SJSA1 (cell line): ENCODE measurements around the gene IGFL1. TPM values are rescaled to one million over a fixed set of nuclear protein-coding genes. Genes with fewer than 3 reads are reported as not detected.
"Not testable (repeated sequence)": the region's sequence is repeated elsewhere in the genome, so short reads cannot be mapped to it uniquely, and the experiment has no call there.

Source experiments
- DNase-seq, 2 experiments: peaks; one replicate each; pipeline ENCODE4 v3.0.0-alpha.2; 2015 to 2020; ENCODE audit warnings: low spot score in 2 of 2, low read depth in 1 of 2
- H3K27ac ChIP-seq: fragments of 250-450 bp; sonication (Bioruptor Pico); 2 replicates; pipeline ENCODE4 v1.5.1; 2020; ENCODE audit warnings: mild to moderate bottlenecking, moderate library complexity
- H3K27me3 ChIP-seq: fragments of 250-450 bp; sonication (Bioruptor Pico); replicated peaks from 2 replicates; pipeline ENCODE4 v1.5.1; 2020; ENCODE audit warnings: mild to moderate bottlenecking, moderate library complexity
- H3K36me3 ChIP-seq: fragments of 250-450 bp; sonication (Bioruptor Pico); 2 replicates; pipeline ENCODE4 v1.5.1; 2020; ENCODE audit warnings: mild to moderate bottlenecking
- H3K4me1 ChIP-seq: fragments of 250-450 bp; sonication (Bioruptor Pico); replicated peaks from 2 replicates; pipeline ENCODE4 v1.6.1; 2021; ENCODE audit warnings: mild to moderate bottlenecking
- H3K4me3 ChIP-seq: fragments of 250-450 bp; sonication (Bioruptor Pico); 2 replicates; pipeline ENCODE4 v1.5.1; 2020; ENCODE audit warnings: mild to moderate bottlenecking
- H3K9me3 ChIP-seq: fragments of 250-450 bp; sonication (Bioruptor Pico); replicated peaks from 2 replicates; pipeline ENCODE4 v1.5.1; 2020; ENCODE audit warnings: mild to moderate bottlenecking
- total RNA-seq: library from RNA; depleted of rRNA; stranded (reverse); fragments of >200 nt; shearing (Covaris generic); gene quantifications from 2 replicates; pipeline ENCODE4 v1.2.3, GENCODE V29; 2014

Gene IGFL1
- total RNA-seq, 1 experiment from 2014 or later: not detected

GRCh38 chr19:46193678-46194077 lies 35.9 kb upstream of the IGFL1 start:
- Histone ChIP-seq H3K4me3 (no peak overlapping the region), H3K36me3 (no peaks in the 10 kb centered on the region), H3K27me3 (no peaks in the 10 kb centered on the region), H3K27ac (peak overlapping the region; percentile 70), H3K4me1 (peaks cover 28% of the 10 kb centered on the region), H3K9me3 (no peaks in the 10 kb centered on the region)
- no peak for DNase-seq

GRCh38 chr19:46195104-46195503 lies 34.4 kb upstream of the IGFL1 start:
- Histone ChIP-seq H3K27me3 (no peaks in the 10 kb centered on the region), H3K9me3 (no peaks in the 10 kb centered on the region), H3K27ac (no peak overlapping the region), H3K4me1 (peaks cover 29% of the 10 kb centered on the region), H3K4me3 (no peak overlapping the region), H3K36me3 (no peaks in the 10 kb centered on the region)
- no peak for DNase-seq

GRCh38 chr19:46195919-46196318 lies 33.6 kb upstream of the IGFL1 start:
- peaks cover 29% of the 10 kb centered on the region for H3K4me1 ChIP-seq
- not testable (repeated sequence) for H3K27me3 ChIP-seq, H3K4me3 ChIP-seq, H3K9me3 ChIP-seq, H3K27ac ChIP-seq, DNase-seq, H3K36me3 ChIP-seq

GRCh38 chr19:46196410-46197124 lies 33.0 kb upstream of the IGFL1 start:
- no peaks in the 10 kb centered on the region for H3K9me3 ChIP-seq
- peaks cover 29% of the 10 kb centered on the region for H3K4me1 ChIP-seq
- no peak overlapping the region for H3K27ac ChIP-seq
- no peak for DNase-seq
- no peak overlapping the region for H3K4me3 ChIP-seq
- H3K27me3 ChIP-seq: no peaks in the 10 kb centered on the region
- H3K36me3 ChIP-seq: no peaks in the 10 kb centered on the region

DNA sequence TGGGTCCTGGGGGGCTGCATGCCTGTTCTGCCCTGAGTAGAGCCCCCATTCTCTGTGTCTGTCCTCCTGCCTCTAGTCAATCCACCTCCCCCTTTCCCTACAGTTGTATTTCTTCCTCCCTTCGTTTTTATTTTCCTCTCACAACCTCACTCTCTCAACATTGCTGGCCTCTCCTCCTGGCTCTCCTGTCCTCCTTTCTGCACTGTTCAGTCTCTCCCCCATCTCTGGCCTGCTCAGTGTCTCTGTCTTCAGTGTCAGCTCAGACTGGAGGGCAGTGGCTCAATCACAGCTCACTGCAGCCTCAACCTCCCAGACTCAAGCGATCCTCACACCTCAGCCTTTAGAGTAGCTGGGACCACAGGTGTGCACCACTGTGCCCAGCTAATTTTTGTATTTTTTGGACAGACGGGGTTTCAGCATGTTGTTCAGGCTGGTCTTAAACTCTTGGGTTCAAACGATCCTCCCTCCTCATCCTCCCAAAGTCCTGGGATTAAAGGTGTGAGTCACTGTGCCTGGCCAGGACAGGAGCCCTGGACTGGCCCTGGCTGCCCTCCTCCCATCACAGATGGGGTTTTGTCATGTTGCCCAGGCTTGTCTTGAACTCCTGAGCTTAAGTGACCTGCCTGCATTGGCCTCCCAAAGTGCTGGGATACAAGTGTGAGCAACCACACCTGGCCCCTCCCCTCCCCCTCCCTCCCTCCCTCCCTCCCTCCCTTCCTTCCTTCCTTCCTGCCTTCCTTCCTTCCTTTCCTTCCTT lies 32.0 kb upstream of the IGFL1 start:
- Histone ChIP-seq H3K4me3 (no peak overlapping the region), H3K36me3 (no peaks in the 10 kb centered on the region), H3K27ac (no peak overlapping the region), H3K4me1 (peaks cover 33% of the 10 kb centered on the region), H3K9me3 (no peaks in the 10 kb centered on the region), H3K27me3 (no peaks in the 10 kb centered on the region)
- DNase-seq: no peak

- DNase-seq: peak in 1 of 2 experiments; percentile 28
Observed at GRCh38 chr19:46198756-46199155, 30.8 kb upstream of the IGFL1 start.

GRCh38 chr19:46201454-46202310 lies 27.9 kb upstream of the IGFL1 start:
- no peaks in the 10 kb centered on the region for H3K27me3 ChIP-seq
- no peaks in the 10 kb centered on the region for H3K36me3 ChIP-seq
- peaks cover 24% of the 10 kb centered on the region for H3K4me1 ChIP-seq
- H3K4me3 ChIP-seq: no peak overlapping the region
- no peak overlapping the region for H3K27ac ChIP-seq
- no peak for DNase-seq
- no peaks in the 10 kb centered on the region for H3K9me3 ChIP-seq

More at GRCh38 chr19:46198756-46199155, 30.8 kb upstream of the IGFL1 start:
- peaks cover 32% of the 10 kb centered on the region for H3K4me1 ChIP-seq
- H3K4me3 ChIP-seq: no peak overlapping the region
- no peaks in the 10 kb centered on the region for H3K27me3 ChIP-seq
- no peaks in the 10 kb centered on the region for H3K36me3 ChIP-seq
- no peak overlapping the region for H3K27ac ChIP-seq
- H3K9me3 ChIP-seq: no peaks in the 10 kb centered on the region

DNA sequence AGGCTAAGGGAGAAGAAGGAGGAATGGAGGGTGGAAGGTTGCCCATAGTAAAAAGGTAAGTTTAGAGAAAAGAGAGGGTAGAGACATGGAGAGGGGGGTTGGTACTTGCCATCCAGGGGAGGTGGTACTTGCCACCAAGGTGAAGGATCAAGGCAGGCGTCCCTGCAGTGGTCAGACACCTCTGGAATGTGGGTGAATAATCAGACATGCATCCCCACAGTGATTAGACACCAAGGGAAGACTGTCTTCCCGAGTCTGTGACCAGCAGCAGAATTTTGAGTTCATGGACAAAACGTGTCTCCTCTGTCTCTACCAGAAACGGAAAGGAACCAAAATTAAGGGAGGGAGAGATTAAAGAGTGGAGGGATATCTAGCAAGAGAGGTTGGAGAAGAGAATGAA lies 27.1 kb upstream of the IGFL1 start:
- Histone ChIP-seq H3K27ac (no peak overlapping the region), H3K36me3 (no peaks in the 10 kb centered on the region), H3K27me3 (no peaks in the 10 kb centered on the region), H3K4me3 (no peak overlapping the region), H3K4me1 (peaks cover 24% of the 10 kb centered on the region), H3K9me3 (no peaks in the 10 kb centered on the region)
- DNase-seq: no peak

DNA sequence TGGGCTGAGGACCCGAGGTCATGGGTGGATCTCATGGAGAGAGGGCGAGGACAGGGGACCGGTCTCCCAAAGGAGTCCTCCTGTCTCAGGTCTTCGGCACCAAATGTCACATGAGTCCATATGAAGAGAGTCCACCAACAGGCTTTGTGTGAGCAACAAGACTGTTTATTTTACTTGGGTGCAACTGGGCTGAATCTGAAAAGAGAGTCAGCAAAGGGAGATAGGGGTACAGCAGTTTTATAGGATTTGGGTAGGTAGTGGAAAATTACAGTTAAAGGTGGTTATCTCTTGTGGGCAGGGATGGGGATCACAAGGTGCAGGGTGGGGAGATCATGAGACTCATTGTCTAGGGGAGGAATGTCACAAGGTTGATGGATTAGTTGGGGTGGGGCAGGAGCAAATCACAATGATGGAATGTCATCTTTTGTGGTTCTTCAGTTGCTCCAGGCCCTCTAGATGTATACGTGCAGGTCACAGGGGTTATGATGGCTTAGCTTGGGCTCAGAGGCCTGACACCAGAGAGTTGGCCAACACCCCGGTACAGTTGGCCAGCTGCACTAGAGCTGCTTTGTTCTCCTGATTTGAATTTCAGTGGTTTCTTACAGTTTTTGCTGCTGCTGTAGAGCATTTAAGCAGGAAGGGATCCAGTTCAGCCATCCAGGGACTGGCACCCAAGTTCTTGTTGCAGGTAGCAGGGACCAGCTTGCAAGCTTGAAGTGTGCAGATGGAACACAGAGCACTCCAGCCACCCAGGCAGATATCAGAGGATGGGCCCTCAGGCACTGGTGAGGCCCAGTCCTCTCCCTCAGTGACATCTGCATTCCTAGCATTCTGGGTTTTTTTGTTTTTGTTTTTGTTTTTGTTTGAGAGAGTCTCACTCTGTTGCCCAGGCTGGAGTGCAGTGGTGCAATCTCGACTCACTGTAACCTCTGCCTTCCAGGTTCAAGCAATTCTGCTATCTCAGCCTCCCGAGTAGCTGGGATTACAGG lies 26.4 kb upstream of the IGFL1 start:
- DNase-seq: no peak
- H3K4me1 ChIP-seq: peaks cover 24% of the 10 kb centered on the region
- no peaks in the 10 kb centered on the region for H3K27me3 ChIP-seq
- H3K4me3 ChIP-seq: no peak overlapping the region
- no peaks in the 10 kb centered on the region for H3K9me3 ChIP-seq
- H3K27ac ChIP-seq: no peak overlapping the region
- H3K36me3 ChIP-seq: no peaks in the 10 kb centered on the region

DNA sequence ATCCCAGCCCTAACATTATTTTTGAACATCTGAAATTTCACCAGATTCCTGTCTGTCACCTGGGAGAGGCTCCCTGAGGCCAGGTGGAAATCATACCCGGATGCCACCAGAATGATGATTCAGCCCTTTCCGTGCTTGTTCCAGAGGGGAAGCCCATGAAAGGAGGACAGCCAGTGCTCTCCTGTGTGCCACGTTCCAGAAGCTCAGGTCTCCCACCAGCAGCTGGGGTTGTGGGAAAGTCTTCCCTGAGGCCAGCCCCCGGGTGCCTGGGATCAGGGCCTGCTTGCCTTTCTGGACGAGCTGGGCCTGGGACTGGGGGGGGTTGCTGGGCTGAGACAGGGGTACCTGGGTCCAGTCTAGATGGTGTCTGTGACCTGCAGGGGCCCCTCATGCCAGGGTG lies 25.5 kb upstream of the IGFL1 start:
- no peaks in the 10 kb centered on the region for H3K27me3 ChIP-seq
- no peaks in the 10 kb centered on the region for H3K9me3 ChIP-seq
- H3K27ac ChIP-seq: no peak overlapping the region
- H3K4me3 ChIP-seq: no peak overlapping the region
- no peaks in the 10 kb centered on the region for H3K36me3 ChIP-seq
- H3K4me1 ChIP-seq: peaks cover 17% of the 10 kb centered on the region
- no peak for DNase-seq

DNA sequence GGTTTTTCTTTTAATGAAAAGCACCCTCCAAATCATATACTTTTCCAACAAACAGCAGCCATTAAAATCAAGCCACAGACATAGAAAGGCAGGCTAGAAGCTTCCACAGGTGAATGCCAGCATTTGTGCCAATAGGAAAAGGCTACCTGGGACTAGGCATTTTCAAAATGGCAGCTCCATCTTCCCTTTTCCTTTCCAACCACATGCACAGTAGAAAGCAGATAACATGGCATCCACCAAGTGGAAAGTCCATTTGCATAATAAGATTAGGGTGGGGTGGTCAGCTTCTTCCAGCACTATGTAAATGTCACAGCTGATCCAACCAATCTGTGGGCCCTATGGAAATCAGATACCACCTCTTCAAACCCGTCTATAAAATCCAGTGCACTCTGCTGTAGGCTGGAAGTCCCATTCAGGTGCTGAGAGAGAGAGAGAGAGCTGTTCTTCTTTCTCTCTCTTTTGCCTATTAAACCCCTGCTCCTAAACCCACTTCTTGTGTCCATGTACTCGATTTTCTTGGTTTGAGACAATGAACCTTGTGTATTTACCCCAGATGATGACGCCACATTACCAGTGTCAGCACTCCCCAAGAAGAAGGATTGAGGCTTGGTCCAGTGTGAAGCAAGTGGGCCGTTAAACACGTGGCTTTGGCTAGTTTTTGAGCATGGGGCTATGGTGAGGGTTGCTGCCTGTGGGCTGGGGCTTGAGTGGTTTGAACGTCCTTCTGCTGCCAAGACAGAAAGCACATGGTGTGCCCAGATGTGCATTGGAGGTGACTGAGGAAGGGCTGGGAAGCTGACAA lies 24.2 kb upstream of the IGFL1 start:
- 0 out of 2 replicates have a peak, but pooled peaks cover 6% of the 10 kb centered on the region for H3K27me3 ChIP-seq
- no peaks in the 10 kb centered on the region for H3K9me3 ChIP-seq
- no peak overlapping the region for H3K27ac ChIP-seq
- peaks cover 15% of the 10 kb centered on the region for H3K4me1 ChIP-seq
- H3K4me3 ChIP-seq: no peak overlapping the region
- no peak for DNase-seq
- H3K36me3 ChIP-seq: no peaks in the 10 kb centered on the region

GRCh38 chr19:46206176-46206575 lies 23.4 kb upstream of the IGFL1 start:
- Histone ChIP-seq H3K9me3 (no peaks in the 10 kb centered on the region), H3K27me3 (0 out of 2 replicates have a peak, but pooled peaks cover 6% of the 10 kb centered on the region), H3K36me3 (no peaks in the 10 kb centered on the region), H3K4me3 (no peak overlapping the region), H3K27ac (no peak overlapping the region), H3K4me1 (peaks cover 18% of the 10 kb centered on the region)
- DNase-seq: no peak
